HUES64 (cell line): ENCODE measurements around the gene ETNK1.
"Not testable (repeated sequence)": the region's sequence is repeated elsewhere in the genome, so short reads cannot be mapped to it uniquely, and the experiment has no call there.

Experiments
- H3K27ac ChIP-seq: 2 replicates; pipeline ENCODE4 v1.7.0; 2013; ENCODE audit warnings: low read depth, low read length, inconsistent platforms
- H3K27me3 ChIP-seq: 2 replicates; pipeline ENCODE4 v1.6.1; 2013; ENCODE audit warnings: mild to moderate bottlenecking, low read length; ENCODE audit not compliant: insufficient read depth
- H3K36me3 ChIP-seq: 2 replicates; pipeline ENCODE4 v1.6.1; 2013; ENCODE audit warnings: mild to moderate bottlenecking, low read length; ENCODE audit not compliant: insufficient read depth
- H3K4me1 ChIP-seq: 2 replicates; pipeline ENCODE4 v1.6.1; 2013; ENCODE audit warnings: mild to moderate bottlenecking, low read length, moderate library complexity; ENCODE audit not compliant: insufficient read depth
- H3K4me3 ChIP-seq: 2 replicates; pipeline ENCODE4 v1.5.1; 2013; ENCODE audit warnings: mild to moderate bottlenecking, low read length, moderate library complexity
- H3K9ac ChIP-seq: 2 replicates; pipeline ENCODE4 v1.6.1; 2013; ENCODE audit warnings: mild to moderate bottlenecking, low read depth, low read length
- H3K9me3 ChIP-seq: 2 replicates; pipeline ENCODE4 v1.6.1; 2013; ENCODE audit warnings: low read depth, low read length; ENCODE audit not compliant: insufficient read depth
- WGBS: fragments of 150-250, 120-280 bp; methylation state at CpG from one replicate; pipeline ENCODE4 v1.1.7; 2013; ENCODE audit warnings: missing lambda C conversion rate; 5-methylcytosine and 5-hydroxymethylcytosine counted together

The ETNK1 gene

GRCh38 chr12:22609501-22609900 is 15.5 kb upstream of the ETNK1 start:
- Histone ChIP-seq H3K9me3 (peaks cover 15% of the 10 kb centered on the region; the same call in 1 of the 2 replicates), H3K4me3 (no peak overlapping the region), H3K27ac (no peak overlapping the region), H3K36me3 (no peaks in the 10 kb centered on the region), H3K27me3 (no peaks in the 10 kb centered on the region), H3K9ac (no peak overlapping the region), H3K4me1 (no peaks in the 10 kb centered on the region)
- WGBS: 87% methylated on average over 4 of the region's 4 CpGs

GRCh38 chr12:22610131-22610530 is 14.8 kb upstream of the ETNK1 start:
- Histone ChIP-seq H3K4me3 (no peak overlapping the region), H3K27ac (no peak overlapping the region), H3K27me3 (no peaks in the 10 kb centered on the region), H3K9ac (no peak overlapping the region), H3K4me1 (no peaks in the 10 kb centered on the region), H3K36me3 (no peaks in the 10 kb centered on the region), H3K9me3 (peaks cover 15% of the 10 kb centered on the region; the same call in 1 of the 2 replicates)
- WGBS: 93% methylated on average over 3 of the region's 3 CpGs

GRCh38 chr12:22612822-22613221 is 12.1 kb upstream of the ETNK1 start:
- not testable (repeated sequence) for H3K27ac ChIP-seq, H3K4me1 ChIP-seq, H3K4me3 ChIP-seq, H3K9ac ChIP-seq, H3K36me3 ChIP-seq, H3K27me3 ChIP-seq
- H3K9me3 ChIP-seq: peaks cover 37% of the 10 kb centered on the region
- WGBS: 94% methylated on average over 4 of the region's 6 CpGs

GRCh38 chr12:22615963-22616501 is 8.9 kb upstream of the ETNK1 start:
- no peak overlapping the region for H3K4me3 ChIP-seq
- no peaks in the 10 kb centered on the region for H3K36me3 ChIP-seq
- H3K27ac ChIP-seq: no peak overlapping the region
- H3K9ac ChIP-seq: no peak overlapping the region
- no peaks in the 10 kb centered on the region for H3K27me3 ChIP-seq
- WGBS: no CpG with 5 or more reads among the region's 2 CpGs
- no peaks in the 10 kb centered on the region for H3K4me1 ChIP-seq
- H3K9me3 ChIP-seq: peaks cover 39% of the 10 kb centered on the region

- Histone ChIP-seq H3K36me3 (no peaks in the 10 kb centered on the region), H3K9me3 (peaks cover 26% of the 10 kb centered on the region), H3K4me1 (no peaks in the 10 kb centered on the region), H3K27ac (no peak overlapping the region), H3K27me3 (no peaks in the 10 kb centered on the region), H3K9ac (no peak overlapping the region), H3K4me3 (no peak overlapping the region)
- 88% methylated on average over 2 of the region's 2 CpGs for WGBS
These were observed 7.3 kb upstream of the ETNK1 start for GRCh38 chr12:22617630-22618029.

- peak overlapping the region; percentile 89; the same call in 1 of the 2 replicates for H3K9ac ChIP-seq
- no peaks in the 10 kb centered on the region for H3K9me3 ChIP-seq
- H3K4me1 ChIP-seq: peaks cover 32% of the 10 kb centered on the region
- peak overlapping the region; percentile 84 for H3K4me3 ChIP-seq
- no peaks in the 10 kb centered on the region for H3K36me3 ChIP-seq
- 40% methylated on average over 10 of the region's 10 CpGs for WGBS
- H3K27me3 ChIP-seq: no peaks in the 10 kb centered on the region
- peak overlapping the region; percentile 98 for H3K27ac ChIP-seq
These were observed 462 bp upstream of the ETNK1 start for GRCh38 chr12:22624548-22624869.

- peaks cover 32% of the 10 kb centered on the region for H3K4me1 ChIP-seq
- under 1% methylated on average over 16 of the region's 18 CpGs for WGBS
- H3K9ac ChIP-seq: peak overlapping the region; percentile 89
- H3K27ac ChIP-seq: peak overlapping the region; percentile 98
- H3K36me3 ChIP-seq: no peaks in the 10 kb centered on the region; the same call in 1 of the 2 replicates
- H3K4me3 ChIP-seq: peak overlapping the region; percentile 84
- no peaks in the 10 kb centered on the region for H3K9me3 ChIP-seq
- no peaks in the 10 kb centered on the region for H3K27me3 ChIP-seq
These were observed 857 bp downstream of the ETNK1 start for GRCh38 chr12:22625762-22626294.

- Histone ChIP-seq H3K9me3 (no peaks in the 10 kb centered on the region), H3K9ac (peak overlapping the region; percentile 89), H3K4me1 (peaks cover 32% of the 10 kb centered on the region), H3K27me3 (no peaks in the 10 kb centered on the region), H3K4me3 (peak overlapping the region; percentile 84), H3K27ac (peak overlapping the region; percentile 98), H3K36me3 (peaks cover 1% of the 10 kb centered on the region; the same call in 1 of the 2 replicates)
- 29% methylated on average over 2 of the region's 4 CpGs for WGBS
These were observed 1.4 kb downstream of the ETNK1 start for GRCh38 chr12:22626406-22626805.

- H3K9ac ChIP-seq: peak overlapping the region; percentile 48; the same call in 1 of the 2 replicates
- no peaks in the 10 kb centered on the region for H3K9me3 ChIP-seq
- peak overlapping the region; percentile 84 for H3K4me3 ChIP-seq
- peaks cover 5% of the 10 kb centered on the region; the same call in 1 of the 2 replicates for H3K36me3 ChIP-seq
- no CpG with 5 or more reads among the region's 2 CpGs for WGBS
- no peaks in the 10 kb centered on the region for H3K27me3 ChIP-seq
- 0 out of 2 replicates have a peak overlapping the region, but pooled peaks have one; percentile 16 for H3K27ac ChIP-seq
- H3K4me1 ChIP-seq: peaks cover 32% of the 10 kb centered on the region
These were observed 2.4 kb downstream of the ETNK1 start for GRCh38 chr12:22627371-22627770.

- H3K27ac ChIP-seq: no peak overlapping the region
- H3K9ac ChIP-seq: no peak overlapping the region
- H3K4me3 ChIP-seq: peak overlapping the region; percentile 84
- no peaks in the 10 kb centered on the region for H3K27me3 ChIP-seq
- H3K4me1 ChIP-seq: peaks cover 32% of the 10 kb centered on the region
- H3K36me3 ChIP-seq: peaks cover 10% of the 10 kb centered on the region
- H3K9me3 ChIP-seq: no peaks in the 10 kb centered on the region
- 93% methylated on average over 3 of the region's 4 CpGs for WGBS
These were observed 3.3 kb downstream of the ETNK1 start for GRCh38 chr12:22628228-22628627.

- H3K9me3 ChIP-seq: no peaks in the 10 kb centered on the region
- no peaks in the 10 kb centered on the region for H3K27me3 ChIP-seq
- 100% methylated on average over 2 of the region's 3 CpGs for WGBS
- no peak overlapping the region for H3K4me3 ChIP-seq
- peaks cover 12% of the 10 kb centered on the region for H3K36me3 ChIP-seq
- no peak overlapping the region for H3K9ac ChIP-seq
- H3K27ac ChIP-seq: no peak overlapping the region
- peaks cover 29% of the 10 kb centered on the region for H3K4me1 ChIP-seq
These were observed 7.0 kb downstream of the ETNK1 start for GRCh38 chr12:22631863-22632463.
